AG10803 (cell line): ENCODE data around the gene CACTIN.

Experiments used
- DNase-seq: peaks from one replicate; pipeline ENCODE4 v3.0.0; 2010; ENCODE audit warnings: low read depth
- H3K4me3 ChIP-seq: 2 replicates; pipeline ENCODE4 v1.5.1; 2011; ENCODE audit warnings: mild to moderate bottlenecking, low read length, control low read depth
- TF ChIP-seq, protein P1 (sequence below): conservative IDR thresholded peaks from 2 replicates; pipeline ENCODE4 v1.5.1; 2011; ENCODE audit warnings: mild to moderate bottlenecking, low read length, control low read depth, inconsistent platforms

Gene CACTIN

DNA sequence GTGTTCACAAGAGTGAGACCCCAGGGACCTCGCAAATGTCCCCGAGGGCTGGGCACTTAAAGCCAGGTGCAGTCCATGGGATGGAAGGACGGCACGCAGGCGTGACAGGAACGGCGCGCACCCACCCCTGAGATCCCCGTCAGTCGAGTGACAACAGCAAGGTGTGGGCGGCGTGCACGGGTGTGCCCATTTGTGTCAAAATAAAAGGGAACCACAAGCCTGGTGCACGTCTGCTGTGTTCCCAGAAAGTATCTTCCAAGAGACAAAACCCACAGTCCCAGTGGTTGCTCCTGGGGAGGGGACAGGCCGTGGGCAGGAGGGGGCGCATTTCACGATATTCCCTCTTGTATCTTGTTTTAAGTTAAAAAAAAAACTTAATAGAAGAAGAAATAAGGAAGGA is 15.7 kb upstream of the CACTIN start:
- no peak for DNase-seq
- TF ChIP-seq, protein P1, sequence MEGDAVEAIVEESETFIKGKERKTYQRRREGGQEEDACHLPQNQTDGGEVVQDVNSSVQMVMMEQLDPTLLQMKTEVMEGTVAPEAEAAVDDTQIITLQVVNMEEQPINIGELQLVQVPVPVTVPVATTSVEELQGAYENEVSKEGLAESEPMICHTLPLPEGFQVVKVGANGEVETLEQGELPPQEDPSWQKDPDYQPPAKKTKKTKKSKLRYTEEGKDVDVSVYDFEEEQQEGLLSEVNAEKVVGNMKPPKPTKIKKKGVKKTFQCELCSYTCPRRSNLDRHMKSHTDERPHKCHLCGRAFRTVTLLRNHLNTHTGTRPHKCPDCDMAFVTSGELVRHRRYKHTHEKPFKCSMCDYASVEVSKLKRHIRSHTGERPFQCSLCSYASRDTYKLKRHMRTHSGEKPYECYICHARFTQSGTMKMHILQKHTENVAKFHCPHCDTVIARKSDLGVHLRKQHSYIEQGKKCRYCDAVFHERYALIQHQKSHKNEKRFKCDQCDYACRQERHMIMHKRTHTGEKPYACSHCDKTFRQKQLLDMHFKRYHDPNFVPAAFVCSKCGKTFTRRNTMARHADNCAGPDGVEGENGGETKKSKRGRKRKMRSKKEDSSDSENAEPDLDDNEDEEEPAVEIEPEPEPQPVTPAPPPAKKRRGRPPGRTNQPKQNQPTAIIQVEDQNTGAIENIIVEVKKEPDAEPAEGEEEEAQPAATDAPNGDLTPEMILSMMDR = no peak
- no peak overlapping the region for H3K4me3 ChIP-seq

DNA sequence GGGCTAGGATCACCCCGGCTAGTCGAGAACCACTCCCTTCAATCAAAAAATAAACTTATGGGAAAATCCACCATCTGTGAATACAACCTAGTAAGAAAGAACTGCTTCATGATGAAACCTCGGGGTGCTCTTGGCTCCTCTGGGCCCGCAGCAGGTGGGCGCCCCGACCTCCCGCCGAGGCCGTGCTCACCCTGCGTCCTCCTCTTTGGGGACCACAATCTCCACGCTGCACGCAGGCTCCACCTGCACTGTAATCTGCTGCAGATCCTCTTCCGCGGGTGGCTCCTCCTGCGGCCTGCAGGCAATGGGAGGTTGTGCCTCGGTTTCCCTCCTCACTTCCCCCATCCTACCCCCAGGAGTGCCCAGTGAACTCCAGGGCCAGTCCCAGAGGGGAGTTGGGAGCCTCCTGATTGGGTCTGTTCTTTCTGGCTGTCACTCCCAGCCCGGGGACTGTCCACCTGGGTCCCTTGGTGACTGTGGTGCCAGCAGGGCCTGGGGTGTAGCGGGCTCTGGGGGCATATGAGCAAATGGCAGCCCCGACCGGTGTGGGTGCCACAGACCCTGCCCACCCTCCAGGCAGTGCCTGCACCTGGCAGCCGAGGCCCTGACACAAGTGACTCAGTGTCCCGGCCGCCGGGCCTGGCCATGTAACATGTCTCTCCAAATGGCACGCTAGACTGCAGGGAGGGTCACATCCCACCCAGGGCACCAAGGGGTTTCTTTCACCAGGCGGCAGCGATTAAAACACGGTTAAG is 15.1 kb upstream of the CACTIN start:
- H3K4me3 ChIP-seq = no peak overlapping the region
- TF ChIP-seq, protein P1 = no peak
- no peak for DNase-seq

DNA sequence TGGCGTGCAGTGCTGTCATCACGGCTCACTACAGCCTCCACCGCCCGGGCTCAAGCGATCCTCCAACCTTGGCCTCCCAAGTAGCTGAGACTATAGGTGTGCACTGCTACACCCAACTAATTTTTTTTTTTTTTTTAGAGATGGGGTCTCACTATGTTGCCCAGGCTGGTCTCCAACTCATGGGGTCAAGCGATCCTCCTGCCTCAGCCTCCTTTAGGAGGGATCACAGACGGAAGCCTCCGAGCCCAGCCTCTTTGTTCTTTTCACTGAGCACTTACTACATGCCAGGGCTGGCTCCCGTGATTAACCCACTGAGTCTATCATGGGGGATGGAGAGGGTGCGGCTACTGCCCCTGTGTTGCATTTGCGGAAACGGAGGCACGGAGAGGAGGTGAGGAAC is 12.9 kb upstream of the CACTIN start:
- TF ChIP-seq, protein P1 = no peak
- H3K4me3 ChIP-seq = no peak overlapping the region
- DNase-seq = no peak

DNA sequence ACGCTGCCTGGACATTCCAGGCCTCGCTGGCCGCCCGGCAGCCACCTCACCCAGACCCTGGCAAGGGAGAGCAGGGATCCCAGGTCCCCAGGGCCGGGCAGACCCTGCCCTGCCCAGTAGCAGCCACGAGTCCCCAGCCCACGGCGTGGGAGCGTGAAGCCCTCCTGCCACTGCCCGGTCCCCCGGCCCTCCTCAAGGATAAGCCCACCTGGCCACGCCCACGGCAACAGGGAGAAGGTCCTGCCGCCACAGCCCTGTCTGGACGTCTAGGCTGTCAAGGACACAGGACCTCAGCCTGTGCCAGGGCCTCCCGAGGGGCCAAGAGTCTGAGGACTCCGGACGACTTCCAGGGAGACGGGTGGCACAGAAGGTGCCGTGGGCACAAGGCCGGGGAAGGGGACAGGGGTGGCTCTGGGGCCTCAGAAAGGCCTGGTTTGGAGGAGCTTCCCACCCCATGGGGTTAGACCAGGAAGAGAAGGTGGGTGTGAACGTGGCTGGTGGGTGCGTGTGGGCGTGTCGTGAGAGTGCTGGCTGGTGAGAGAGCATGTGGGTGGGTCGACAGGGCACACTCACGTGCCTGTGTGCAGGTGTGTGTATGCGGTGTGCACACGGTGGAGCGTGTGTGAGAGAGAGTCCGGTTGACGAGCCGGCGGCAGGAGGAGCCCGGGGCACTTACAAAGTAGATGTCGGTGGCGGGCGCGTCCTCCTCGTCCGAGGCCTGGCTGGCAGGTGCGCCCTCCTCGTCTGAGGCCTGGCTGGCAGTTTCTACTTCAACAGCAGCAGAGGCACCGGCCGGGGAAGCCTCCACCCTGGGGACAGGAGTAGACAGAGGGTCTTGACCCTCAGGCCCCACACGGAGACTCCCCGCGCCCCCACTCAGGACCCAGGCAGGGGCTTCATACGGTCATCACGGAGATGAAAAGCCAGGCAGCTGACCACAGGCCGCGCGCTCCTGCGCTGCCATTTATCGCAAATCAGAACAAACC is 11.9 kb upstream of the CACTIN start:
- no peak overlapping the region for H3K4me3 ChIP-seq
- TF ChIP-seq, protein P1 = no peak
- DNase-seq = no peak

DNA sequence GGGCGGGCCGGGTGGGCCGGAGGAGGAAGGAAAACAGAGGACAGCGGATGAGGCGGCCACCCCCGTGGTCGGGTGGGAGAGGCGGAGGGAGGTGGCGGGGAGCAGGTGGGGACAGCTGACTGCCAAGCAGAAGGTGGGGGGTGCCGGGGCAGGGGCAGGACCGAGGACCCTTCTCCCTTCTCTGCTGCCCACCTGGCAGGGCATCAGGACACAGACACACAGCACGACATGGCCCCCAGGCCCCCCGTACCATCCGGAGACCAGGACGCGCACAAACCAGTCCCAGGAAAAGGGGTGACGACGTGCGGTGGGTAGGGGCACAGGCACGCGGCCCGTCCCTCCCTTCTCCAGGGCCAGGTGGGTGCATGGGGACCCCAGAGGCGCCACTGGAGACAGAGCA is 11.0 kb upstream of the CACTIN start:
- no peak for DNase-seq
- TF ChIP-seq, protein P1 = no peak
- no peak overlapping the region for H3K4me3 ChIP-seq

DNA sequence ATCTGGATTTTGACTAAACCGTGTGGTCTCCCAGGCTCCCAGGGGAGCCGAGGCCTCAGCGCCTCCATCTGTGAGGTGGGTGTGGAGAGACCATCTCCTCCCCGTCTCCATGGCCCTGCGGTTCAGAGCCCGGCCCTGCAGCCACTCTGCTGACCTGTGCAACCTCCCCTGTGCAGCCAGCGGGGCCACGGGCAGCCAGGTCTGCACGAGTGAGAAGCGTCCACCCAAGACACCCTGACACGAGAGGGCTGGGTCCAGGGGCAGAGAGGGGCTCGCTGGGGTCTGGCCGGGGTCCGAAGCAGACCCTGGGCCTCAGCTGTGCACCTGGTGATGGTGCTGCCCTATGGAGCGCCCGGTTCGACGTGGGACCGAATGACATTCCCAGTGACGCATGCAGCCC is 10.4 kb upstream of the CACTIN start:
- TF ChIP-seq, protein P1 = no peak
- H3K4me3 ChIP-seq = no peak overlapping the region
- DNase-seq = no peak
